ENCODE data around the gene SIRT3. TPM values are rescaled to one million over a fixed set of nuclear protein-coding genes. Genes with fewer than 3 reads are reported as not detected.
"Not testable (repeated sequence)": the region's sequence is repeated elsewhere in the genome, so short reads cannot be mapped to it uniquely, and the experiment has no call there.

The SIRT3 gene
- total RNA-seq, 1 donor from 2014 or later: 39.7 TPM

- ATAC-seq (no peak), DNase-seq (ENCODE audit: missing footprints) (no peak)
- intact Hi-C loops (cut with DNase I): no loop called here
Observed at GRCh38 chr11:272931-273198, 36.7 kb upstream of the SIRT3 start.

DNA sequence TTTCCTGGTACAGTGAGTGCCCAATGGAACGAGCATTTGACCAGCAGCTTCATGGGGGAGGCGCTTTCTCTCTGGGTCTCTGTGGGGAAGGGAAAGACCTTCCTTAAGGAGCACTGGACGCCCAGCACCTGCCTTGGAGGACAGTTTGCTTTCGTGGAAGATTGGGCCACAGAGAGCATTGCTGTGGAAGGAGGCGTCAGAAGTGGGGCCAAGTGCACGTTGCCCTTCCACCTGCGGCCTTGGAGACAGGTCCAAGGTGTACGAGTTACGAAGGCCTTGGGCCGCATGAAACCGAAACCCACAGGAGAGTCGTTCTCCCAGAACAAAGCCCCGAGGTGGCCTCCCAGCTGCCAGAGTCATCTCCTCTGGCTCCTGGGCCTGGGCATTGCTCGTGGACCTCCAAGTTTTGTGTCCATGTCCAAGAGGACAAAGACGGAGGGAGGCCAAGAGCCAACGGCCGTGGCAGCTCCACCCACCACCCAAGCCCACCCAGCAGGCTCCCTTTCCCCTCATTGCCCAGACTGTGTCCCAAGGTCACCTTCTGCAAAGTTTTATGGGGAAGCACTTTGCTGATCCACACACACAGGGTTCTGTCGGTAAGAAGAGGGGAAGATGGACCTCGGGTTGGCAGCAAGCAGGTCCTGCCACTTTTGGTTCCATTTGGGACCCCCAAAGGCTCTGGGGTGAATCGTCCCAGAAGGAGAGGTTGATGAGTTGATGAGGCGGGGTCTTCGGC lies 36.2 kb upstream of the SIRT3 start:
- DNase-seq (ENCODE audit: missing footprints) (no peak), ATAC-seq (no peak)
- intact Hi-C loops (cut with DNase I): no loop called here

- intact Hi-C loops (cut with DNase I): no loop called here
Observed at GRCh38 chr11:271319-271715, 35.2 kb upstream of the SIRT3 start.

DNA sequence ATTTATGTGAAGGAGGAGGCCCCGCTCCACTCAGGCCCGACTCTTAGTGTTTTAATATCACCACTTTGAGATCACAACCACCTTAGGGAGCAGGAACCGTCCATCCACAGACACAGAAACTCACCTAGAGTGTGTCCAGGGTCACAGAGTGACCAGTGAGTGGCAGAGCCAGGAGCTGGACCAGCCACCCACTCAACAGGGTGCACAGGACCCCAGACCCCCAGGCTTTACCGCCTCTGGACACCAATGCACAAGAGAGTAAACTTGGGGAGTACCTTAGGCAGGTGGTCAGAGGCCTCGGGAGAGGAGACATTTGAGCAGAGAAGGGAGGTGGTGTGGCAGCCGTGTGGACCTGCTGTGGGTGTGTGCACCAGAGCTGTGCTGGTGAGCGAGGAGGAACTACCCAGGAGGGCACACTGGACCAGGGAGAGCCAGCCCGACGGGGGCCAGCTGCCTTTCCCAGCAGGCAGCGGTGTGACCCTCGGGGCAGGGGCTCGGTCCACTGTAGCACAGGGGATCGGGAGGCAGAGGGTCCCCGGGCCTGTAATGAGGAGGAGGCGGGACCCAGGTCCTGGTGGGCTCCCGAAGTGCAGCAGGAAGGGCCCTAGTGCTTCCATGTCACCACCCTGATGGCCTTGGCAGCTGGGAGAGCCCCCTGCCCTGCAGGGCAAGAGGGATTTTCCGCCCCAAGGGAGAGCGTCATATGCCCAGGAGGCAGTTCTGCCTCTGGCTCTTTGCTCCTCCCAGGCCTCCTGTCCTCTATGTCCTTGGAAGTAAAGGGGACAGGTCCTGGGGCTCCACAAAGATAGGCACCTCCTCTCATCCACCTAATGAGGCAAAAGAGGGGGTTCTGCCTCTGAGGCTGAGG lies 34.5 kb upstream of the SIRT3 start:
- intact Hi-C loops (cut with DNase I): no loop called here
- DNase-seq (ENCODE audit: missing footprints) (no peak), ATAC-seq (no peak)

More at GRCh38 chr11:271319-271715, 35.2 kb upstream of the SIRT3 start:
- ATAC-seq (no peak), DNase-seq (ENCODE audit: missing footprints) (no peak)

GRCh38 chr11:269146-269890 lies 33.2 kb upstream of the SIRT3 start:
- ATAC-seq (peak; percentile 42), DNase-seq (ENCODE audit: missing footprints) (no peak)
- intact Hi-C loops (cut with DNase I): no loop called here

DNA sequence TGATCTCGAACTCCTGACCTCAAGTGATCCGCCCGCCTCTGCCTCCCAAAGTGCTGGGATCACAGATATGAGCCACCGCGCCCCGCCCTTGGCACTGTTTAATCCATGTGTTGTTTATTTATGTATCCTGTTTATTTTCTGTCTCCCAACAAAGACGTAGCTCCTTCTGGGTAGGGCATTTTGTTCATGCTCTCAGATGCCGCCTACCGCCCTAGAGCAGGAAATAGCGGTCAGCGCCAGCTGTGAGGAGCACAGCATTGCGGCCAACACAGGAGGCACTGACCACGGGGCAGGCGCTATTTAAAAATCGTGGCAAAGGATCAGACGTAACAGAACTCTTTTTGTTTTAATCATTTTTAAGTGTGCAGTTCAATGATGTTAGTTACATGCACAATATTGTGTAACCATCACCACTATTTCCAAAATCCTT lies 32.6 kb upstream of the SIRT3 start:
- peak; percentile 89 for DNase-seq (ENCODE audit: missing footprints)
- peak; percentile 82 for ATAC-seq
- intact Hi-C loops (cut with DNase I): not testable (repeated sequence)

DNA sequence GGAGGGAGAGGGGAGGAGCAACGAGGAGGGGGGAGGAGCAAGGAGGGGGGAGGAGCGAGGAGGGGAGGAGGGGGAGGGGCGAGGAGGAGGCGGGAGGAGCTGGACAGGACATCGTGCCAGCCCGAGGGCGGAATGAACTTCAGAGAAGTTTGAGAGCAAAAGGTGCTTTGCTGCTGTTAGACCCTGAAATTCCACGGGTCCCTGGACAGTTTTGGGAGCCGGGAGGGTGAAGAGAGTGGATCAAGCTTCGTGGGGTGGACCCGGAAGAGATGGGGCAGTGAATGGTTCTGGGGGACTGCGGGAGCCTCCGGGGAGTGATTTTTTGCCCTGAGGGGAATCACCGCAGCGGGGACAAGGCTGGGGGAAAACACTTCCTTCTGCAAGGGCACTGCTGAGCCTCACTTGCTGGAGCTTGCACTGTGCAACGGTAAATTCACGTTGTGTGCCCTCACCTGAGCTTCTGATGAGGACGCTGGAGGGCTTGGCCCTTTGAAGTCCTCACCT lies 31.4 kb upstream of the SIRT3 start:
- ATAC-seq (peak; percentile 41), DNase-seq (ENCODE audit: missing footprints) (peak; percentile 88)
- intact Hi-C loops (cut with DNase I): no loop called here

DNA sequence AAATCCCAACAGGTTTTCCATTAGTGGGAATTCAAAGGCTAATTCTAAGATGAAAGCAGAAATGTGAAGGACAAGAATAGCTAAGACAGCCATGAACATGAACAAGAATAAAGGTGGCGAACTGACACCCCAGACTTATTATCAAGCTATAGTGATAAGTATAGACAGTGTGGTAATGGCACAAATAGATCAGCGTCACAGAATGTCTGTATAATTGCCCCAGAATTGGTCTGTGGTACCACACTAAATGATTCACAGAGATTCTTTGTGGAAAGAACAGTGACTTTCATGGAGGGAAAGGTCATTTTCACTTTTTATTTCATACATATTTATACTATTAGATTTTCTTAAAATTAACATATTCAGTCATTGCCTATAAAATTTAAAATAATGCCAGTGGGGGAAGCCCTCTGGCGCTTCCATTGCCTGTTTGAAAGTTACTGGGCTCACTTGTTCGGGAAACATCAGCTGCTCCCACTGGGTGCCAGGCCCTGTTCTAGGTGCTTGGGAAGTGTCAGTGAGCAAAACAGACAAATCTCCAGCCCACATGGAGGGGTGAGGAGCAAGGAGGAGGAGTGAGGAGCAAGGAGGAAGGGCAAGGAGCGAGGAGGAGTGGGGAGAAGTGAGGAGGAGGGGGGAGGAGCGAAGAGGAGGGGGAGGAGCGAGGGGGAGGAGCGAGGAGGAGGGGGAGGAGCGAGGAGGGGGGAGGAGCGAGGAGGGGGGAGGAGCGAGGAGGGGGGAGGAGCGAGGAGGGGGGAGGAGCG lies 30.7 kb upstream of the SIRT3 start:
- intact Hi-C loops (cut with DNase I): no loop called here
- ATAC-seq (no peak), DNase-seq (ENCODE audit: missing footprints) (peak; percentile 66)

- intact Hi-C loops (cut with DNase I): no loop called here
- DNase-seq (ENCODE audit: missing footprints) (no peak), ATAC-seq (no peak)
Observed at GRCh38 chr11:261624-262023, 25.5 kb upstream of the SIRT3 start.

- DNase-seq (ENCODE audit: missing footprints): no peak
- no peak for ATAC-seq
- intact Hi-C loops (cut with DNase I): no loop called here
Observed at GRCh38 chr11:259413-259812, 23.3 kb upstream of the SIRT3 start.

- ATAC-seq: no peak
- intact Hi-C loops (cut with DNase I): no loop called here
- DNase-seq (ENCODE audit: missing footprints): no peak
Observed at GRCh38 chr11:257766-258493, 21.8 kb upstream of the SIRT3 start.

- no peak for ATAC-seq
- no peak for DNase-seq (ENCODE audit: missing footprints)
- intact Hi-C loops (cut with DNase I): no loop called here
Observed at GRCh38 chr11:256952-257737, 21.0 kb upstream of the SIRT3 start.

DNA sequence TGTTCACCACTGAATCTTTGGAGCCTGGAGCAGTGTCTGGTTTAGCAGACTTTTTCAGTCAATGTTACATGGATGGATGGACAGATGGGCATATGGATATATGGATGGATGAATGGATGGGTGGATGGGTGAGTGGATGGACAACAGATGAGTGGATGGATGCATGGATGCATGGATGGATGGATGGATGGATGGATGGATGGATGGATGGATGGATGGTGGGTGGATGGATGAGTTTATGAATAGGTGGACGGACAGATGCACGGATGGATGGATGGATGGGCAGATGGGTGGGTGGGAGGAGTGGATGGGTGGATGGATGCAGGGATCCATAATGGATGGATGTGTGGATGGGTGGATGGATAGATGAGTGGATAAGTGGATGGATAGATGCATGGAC lies 19.7 kb upstream of the SIRT3 start:
- ATAC-seq (no peak), DNase-seq (ENCODE audit: missing footprints) (no peak)
- intact Hi-C loops (cut with DNase I): no loop called here

- ATAC-seq: no peak
- intact Hi-C loops (cut with DNase I): no loop called here
- DNase-seq (ENCODE audit: missing footprints): no peak
Observed at GRCh38 chr11:255176-255575, 19.0 kb upstream of the SIRT3 start.

DNA sequence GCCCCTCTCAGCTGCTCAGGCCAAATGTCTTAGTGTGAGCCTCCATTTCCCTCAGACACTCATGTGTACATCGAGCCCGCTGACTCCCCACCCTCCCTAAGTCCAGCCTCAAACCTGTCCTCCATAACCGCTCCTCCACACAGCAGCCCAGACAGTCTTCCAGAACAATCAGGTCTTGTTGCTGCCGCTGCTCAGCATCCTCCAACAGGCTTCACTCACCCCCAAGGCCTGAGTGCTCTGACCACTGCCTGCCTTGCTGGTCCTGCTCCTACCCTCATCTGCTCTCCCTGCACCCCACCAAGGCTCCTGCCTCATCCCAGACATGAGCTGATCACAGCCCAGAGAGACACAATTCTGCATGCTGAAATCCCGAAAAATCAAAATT lies 17.7 kb upstream of the SIRT3 start:
- intact Hi-C loops (cut with DNase I): no loop called here
- ATAC-seq (no peak), DNase-seq (ENCODE audit: missing footprints) (no peak)

DNA sequence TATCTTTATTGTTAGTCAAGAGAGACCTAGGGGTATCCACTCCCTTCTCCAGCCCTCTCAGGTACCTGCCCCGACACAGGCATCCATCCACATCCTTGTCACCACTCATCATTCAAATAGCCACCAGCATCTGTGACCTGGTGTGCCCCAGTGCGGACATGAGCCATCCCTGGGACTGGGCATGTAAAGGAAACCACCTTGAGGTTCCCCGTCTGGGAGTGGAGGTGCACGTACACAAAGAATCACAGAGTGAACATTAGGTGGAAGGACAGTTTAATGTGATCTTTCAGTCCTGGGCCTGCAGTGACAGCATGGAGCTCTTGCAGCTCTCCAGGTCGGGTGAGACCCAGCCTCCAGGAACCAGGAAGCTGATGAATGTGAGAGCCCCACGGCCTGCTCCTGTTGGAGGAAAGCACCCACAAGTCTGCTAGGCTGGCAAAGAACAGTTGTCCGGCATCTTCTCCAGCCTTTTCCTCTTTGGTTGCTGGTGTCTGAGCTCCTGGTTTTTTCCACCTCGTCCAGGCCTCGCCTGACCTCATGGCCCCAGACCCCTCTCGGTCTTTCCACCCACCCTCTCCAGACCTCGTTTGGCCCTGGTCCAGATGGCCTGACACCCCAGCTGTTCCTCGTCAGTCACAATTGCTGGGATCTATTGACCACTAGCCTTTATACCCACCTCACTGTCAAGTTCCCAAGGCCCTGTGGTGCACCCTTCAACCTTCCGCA lies 17.2 kb upstream of the SIRT3 start:
- intact Hi-C loops (cut with DNase I): no loop called here
- DNase-seq (ENCODE audit: missing footprints) (no peak), ATAC-seq (no peak)

GRCh38 chr11:252666-253065 lies 16.5 kb upstream of the SIRT3 start:
- intact Hi-C loops (cut with DNase I): no loop called here
- ATAC-seq: no peak
- no peak for DNase-seq (ENCODE audit: missing footprints)
